GM21619 (cell line): Measurements from ENCODE around the gene OR5H2.

Source experiments
- ATAC-seq: cut with Tn5 transposase; IDR thresholded peaks from one replicate; pipeline ENCODE4 v1.9.1; 2021; ENCODE audit not compliant: unreplicated experiment

The OR5H2 gene

DNA sequence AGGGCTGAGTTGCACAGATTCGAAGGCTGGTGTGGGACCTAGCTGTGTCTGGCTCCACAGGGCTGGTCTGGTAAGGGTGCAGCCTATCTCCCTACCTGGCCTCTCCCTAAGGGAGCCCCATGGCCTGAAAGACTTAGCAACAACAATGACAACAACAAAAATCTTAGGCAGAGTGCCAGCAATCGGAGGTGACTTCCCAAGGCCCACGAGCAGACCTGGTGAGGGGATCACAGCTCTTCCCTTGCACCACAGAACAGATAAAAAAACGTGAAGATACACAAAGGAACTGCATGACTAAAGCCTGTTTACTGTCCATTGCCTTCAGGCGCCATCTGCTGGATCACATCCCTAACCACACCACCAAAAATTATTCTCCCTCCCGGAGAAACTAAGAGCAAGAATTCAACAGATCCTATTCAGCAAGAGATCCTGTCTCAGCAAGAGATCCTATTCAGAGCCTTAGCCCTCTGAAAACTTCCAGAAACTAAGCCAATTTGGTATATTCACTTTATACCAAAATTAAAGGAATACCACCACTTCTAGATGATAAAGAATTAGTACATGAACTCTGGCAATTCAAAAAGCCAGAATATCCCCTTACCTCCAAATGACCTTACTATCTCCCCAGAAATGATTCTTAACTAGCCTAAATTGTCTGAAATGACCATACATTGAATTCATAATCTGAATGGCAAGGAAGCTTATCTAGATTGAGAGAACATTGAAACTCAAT lies 47.3 kb downstream of the OR5H2 start:
- ATAC-seq: peak; percentile 62

DNA sequence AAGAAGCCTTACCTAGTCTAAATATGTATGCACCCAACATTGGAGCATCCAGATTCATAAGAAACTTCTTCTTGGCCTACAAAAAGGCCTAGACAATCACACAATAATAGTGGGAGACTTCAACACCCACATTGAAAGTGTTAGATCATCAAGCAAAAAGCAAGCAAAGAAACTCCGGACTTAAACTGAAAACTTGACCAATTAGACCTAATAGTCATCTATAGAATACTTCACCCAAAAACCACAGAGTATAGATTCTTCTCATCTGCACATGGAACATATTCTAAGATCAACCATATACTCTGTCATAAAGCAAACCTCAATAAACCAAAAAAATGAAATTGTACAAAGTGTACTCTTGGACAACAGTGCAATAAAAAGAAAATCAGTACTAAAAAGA lies 49.0 kb downstream of the OR5H2 start:
- no peak for ATAC-seq
